SK-N-SH treated with all-trans-retinoic acid at 6 μM for 48 hours (cell line): ENCODE measurements around the gene RAP1GAP.

Source experiments
- BACH2 ChIP-seq: fragments of 250-450 bp; sonication (Bioruptor Pico); IDR thresholded peaks from 2 replicates; pipeline ENCODE4 v1.9.0; 2021; ENCODE audit warnings: mild to moderate bottlenecking, borderline replicate concordance
- PPARA ChIP-seq: fragments of 250-450 bp; sonication (Bioruptor Pico); IDR thresholded peaks from 2 replicates; pipeline ENCODE4 v1.5.0; 2020; ENCODE audit warnings: mild to moderate bottlenecking, borderline replicate concordance
- TOX ChIP-seq: fragments of 250-450 bp; sonication (Bioruptor Pico); IDR thresholded peaks from 2 replicates; pipeline ENCODE4 v1.8.0; 2021; ENCODE audit warnings: mild to moderate bottlenecking, moderate library complexity, borderline replicate concordance
- ZFP30 ChIP-seq: fragments of 450-650 bp; formaldehyde crosslinking; IDR thresholded peaks from 2 replicates; pipeline ENCODE4 v1.5.0; 2022; ENCODE audit warnings: mild to moderate bottlenecking, moderate library complexity
- ZNF565 ChIP-seq: fragments of 450-650 bp; formaldehyde crosslinking; conservative IDR thresholded peaks from 2 replicates; pipeline ENCODE4 v1.5.0; 2020; ENCODE audit warnings: low read depth, mild to moderate bottlenecking, moderate library complexity
- TF ChIP-seq, protein P1 (sequence below): fragments of 250-450 bp; sonication (Bioruptor Pico); IDR thresholded peaks from 2 replicates; pipeline ENCODE4 v1.5.0; 2020; ENCODE audit warnings: mild to moderate bottlenecking, moderate library complexity
- TF ChIP-seq, protein P2 (sequence below): fragments of 250-450 bp; sonication (Bioruptor Pico); IDR thresholded peaks from 2 replicates; pipeline ENCODE4 v1.8.0; 2020; ENCODE audit warnings: mild to moderate bottlenecking, moderate library complexity, borderline replicate concordance

DNA sequence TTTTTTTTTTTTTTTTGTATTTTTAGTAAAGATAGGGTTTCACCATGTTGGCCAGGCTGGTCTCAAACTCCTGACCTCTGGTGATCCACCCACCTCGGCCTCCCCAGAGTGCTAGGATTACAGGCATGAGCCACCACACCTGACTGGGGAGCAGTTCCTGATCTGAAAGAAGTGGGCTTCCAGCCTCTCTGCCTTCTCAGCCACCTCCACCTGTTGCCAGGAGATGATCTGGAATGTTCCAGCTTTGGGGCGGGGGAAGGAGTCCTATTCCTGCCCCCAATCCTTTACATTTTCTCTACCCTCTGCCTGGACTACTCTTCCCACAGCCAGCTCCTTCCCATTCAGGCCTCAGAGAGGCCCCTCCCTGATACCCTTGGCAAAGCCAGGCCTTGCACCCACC, 28.1 kb downstream of the RAP1GAP start:
- TF ChIP-seq, protein P1, sequence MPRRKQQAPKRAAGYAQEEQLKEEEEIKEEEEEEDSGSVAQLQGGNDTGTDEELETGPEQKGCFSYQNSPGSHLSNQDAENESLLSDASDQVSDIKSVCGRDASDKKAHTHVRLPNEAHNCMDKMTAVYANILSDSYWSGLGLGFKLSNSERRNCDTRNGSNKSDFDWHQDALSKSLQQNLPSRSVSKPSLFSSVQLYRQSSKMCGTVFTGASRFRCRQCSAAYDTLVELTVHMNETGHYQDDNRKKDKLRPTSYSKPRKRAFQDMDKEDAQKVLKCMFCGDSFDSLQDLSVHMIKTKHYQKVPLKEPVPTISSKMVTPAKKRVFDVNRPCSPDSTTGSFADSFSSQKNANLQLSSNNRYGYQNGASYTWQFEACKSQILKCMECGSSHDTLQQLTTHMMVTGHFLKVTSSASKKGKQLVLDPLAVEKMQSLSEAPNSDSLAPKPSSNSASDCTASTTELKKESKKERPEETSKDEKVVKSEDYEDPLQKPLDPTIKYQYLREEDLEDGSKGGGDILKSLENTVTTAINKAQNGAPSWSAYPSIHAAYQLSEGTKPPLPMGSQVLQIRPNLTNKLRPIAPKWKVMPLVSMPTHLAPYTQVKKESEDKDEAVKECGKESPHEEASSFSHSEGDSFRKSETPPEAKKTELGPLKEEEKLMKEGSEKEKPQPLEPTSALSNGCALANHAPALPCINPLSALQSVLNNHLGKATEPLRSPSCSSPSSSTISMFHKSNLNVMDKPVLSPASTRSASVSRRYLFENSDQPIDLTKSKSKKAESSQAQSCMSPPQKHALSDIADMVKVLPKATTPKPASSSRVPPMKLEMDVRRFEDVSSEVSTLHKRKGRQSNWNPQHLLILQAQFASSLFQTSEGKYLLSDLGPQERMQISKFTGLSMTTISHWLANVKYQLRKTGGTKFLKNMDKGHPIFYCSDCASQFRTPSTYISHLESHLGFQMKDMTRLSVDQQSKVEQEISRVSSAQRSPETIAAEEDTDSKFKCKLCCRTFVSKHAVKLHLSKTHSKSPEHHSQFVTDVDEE (CRISPR knock-in tag), result no peak
- no peak for TF ChIP-seq PPARA (CRISPR knock-in tag)
- TF ChIP-seq, protein P2, sequence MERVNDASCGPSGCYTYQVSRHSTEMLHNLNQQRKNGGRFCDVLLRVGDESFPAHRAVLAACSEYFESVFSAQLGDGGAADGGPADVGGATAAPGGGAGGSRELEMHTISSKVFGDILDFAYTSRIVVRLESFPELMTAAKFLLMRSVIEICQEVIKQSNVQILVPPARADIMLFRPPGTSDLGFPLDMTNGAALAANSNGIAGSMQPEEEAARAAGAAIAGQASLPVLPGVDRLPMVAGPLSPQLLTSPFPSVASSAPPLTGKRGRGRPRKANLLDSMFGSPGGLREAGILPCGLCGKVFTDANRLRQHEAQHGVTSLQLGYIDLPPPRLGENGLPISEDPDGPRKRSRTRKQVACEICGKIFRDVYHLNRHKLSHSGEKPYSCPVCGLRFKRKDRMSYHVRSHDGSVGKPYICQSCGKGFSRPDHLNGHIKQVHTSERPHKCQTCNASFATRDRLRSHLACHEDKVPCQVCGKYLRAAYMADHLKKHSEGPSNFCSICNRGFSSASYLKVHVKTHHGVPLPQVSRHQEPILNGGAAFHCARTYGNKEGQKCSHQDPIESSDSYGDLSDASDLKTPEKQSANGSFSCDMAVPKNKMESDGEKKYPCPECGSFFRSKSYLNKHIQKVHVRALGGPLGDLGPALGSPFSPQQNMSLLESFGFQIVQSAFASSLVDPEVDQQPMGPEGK (CRISPR knock-in tag), result no peak
- TF ChIP-seq BACH2 (CRISPR knock-in tag), result no peak
- TF ChIP-seq TOX, result no peak
- TF ChIP-seq ZNF565 (CRISPR knock-in tag), result no peak
- no peak for TF ChIP-seq ZFP30
